Lower lobe of right lung (tissue), 2 donors: ENCODE data around the gene IFITM5. TPM values are rescaled to one million over a fixed set of nuclear protein-coding genes. Genes with fewer than 3 reads are reported as not detected.

Experiments used
- ATAC-seq, 2 donors: fragments of 200-7000 bp; cut with Tn5 transposase; one replicate each; pipeline ENCODE4 v1.9.1; 2020 to 2022; ENCODE audit warnings: mild to moderate bottlenecking in 2 of 2, moderate library complexity in 2 of 2
- DNase-seq: peaks from one replicate; pipeline ENCODE4 v3.0.0-alpha.2; 2020
- H3K27ac ChIP-seq: fragments of 200-600 bp; one replicate; pipeline ENCODE4 v1.8.0; 2022
- H3K27me3 ChIP-seq: fragments of 200-600 bp; one replicate; pipeline ENCODE4 v1.8.0; 2022; ENCODE audit warnings: low read depth
- H3K36me3 ChIP-seq: fragments of 200-600 bp; one replicate; pipeline ENCODE4 v1.8.0; 2022; ENCODE audit warnings: mild to moderate bottlenecking
- H3K4me1 ChIP-seq: fragments of 200-600 bp; one replicate; pipeline ENCODE4 v1.8.0; 2022
- H3K4me3 ChIP-seq: fragments of 200-600 bp; one replicate; pipeline ENCODE4 v1.8.0; 2022; ENCODE audit warnings: mild to moderate bottlenecking
- H3K9me3 ChIP-seq: fragments of 200-600 bp; one replicate; pipeline ENCODE4 v1.8.0; 2022
- CTCF ChIP-seq: fragments of 200-600 bp; IDR thresholded peaks from one replicate; pipeline ENCODE4 v1.8.0; 2022; ENCODE audit warnings: antibody characterized with exemption, mild to moderate bottlenecking
- intact Hi-C: fragments of 100-400 bp; cut with DNase I; formaldehyde crosslinking; loops from one replicate; pipeline ENCODE4 v1.11.0; 2022
- total RNA-seq: library from RNA; stranded (reverse); fragmentation: NEBNext Ultra II Directional; extraction: Animal tissue kit (Norgen Biotek cat#: 25700); gene quantifications from one replicate; pipeline ENCODE4 v1.2.1, GENCODE V29; 2021
- donor health status: DM: no; HTN: yes; CAD: no; lungs with severe emphysema.

Gene IFITM5
- total RNA-seq, 1 donor from 2014 or later, result not detected

GRCh38 chr11:306645-307371 is 7.5 kb upstream of the IFITM5 start:
- ATAC-seq, result no peak
- Histone ChIP-seq H3K27me3 (no peaks in the 10 kb centered on the region), H3K4me3 (no peak overlapping the region), H3K36me3 (no peaks in the 10 kb centered on the region), H3K4me1 (peaks cover 35% of the 10 kb centered on the region), H3K27ac (peak overlapping the region; percentile 88), H3K9me3 (no peaks in the 10 kb centered on the region)
- peak; percentile 44 for DNase-seq
- no peak for TF ChIP-seq CTCF
- intact Hi-C loops, result loop anchor here (10.0 kb wide), 1 partner anchor 48 kb away; no protein-coding TSS in a partner anchor

- peaks cover 33% of the 10 kb centered on the region for H3K4me1 ChIP-seq
- no peak for TF ChIP-seq CTCF
- H3K27me3 ChIP-seq, result peaks cover 5% of the 10 kb centered on the region
- no peaks in the 10 kb centered on the region for H3K9me3 ChIP-seq
- intact Hi-C loops, result loop anchor here (10.0 kb wide), 1 partner anchor 49 kb away; no protein-coding TSS in a partner anchor
- no peaks in the 10 kb centered on the region for H3K36me3 ChIP-seq
- DNase-seq (no peak), ATAC-seq (no peak)
- no peak overlapping the region for H3K4me3 ChIP-seq
- H3K27ac ChIP-seq, result peak overlapping the region; percentile 88
Measured at GRCh38 chr11:305844-306211, 6.5 kb upstream of the IFITM5 start.

- Histone ChIP-seq H3K36me3 (no peaks in the 10 kb centered on the region), H3K4me3 (no peak overlapping the region), H3K4me1 (peaks cover 36% of the 10 kb centered on the region), H3K27ac (peak overlapping the region; percentile 88), H3K9me3 (no peaks in the 10 kb centered on the region), H3K27me3 (peaks cover 12% of the 10 kb centered on the region)
- peak; percentile 70 for DNase-seq
- peak; percentile 73 for TF ChIP-seq CTCF
- intact Hi-C loops, result loop anchor here (10.0 kb wide), 1 partner anchor 50 kb away; no protein-coding TSS in a partner anchor
- ATAC-seq, result no peak
Measured at GRCh38 chr11:304915-305843, 5.9 kb upstream of the IFITM5 start.

- H3K9me3 ChIP-seq, result no peaks in the 10 kb centered on the region
Measured at GRCh38 chr11:304061-304506, 4.8 kb upstream of the IFITM5 start.

More at GRCh38 chr11:304061-304506, 4.8 kb upstream of the IFITM5 start:
- Histone ChIP-seq H3K4me1 (peaks cover 31% of the 10 kb centered on the region), H3K27ac (no peak overlapping the region), H3K4me3 (no peak overlapping the region), H3K36me3 (no peaks in the 10 kb centered on the region), H3K27me3 (peaks cover 23% of the 10 kb centered on the region)
- TF ChIP-seq CTCF, result no peak
- DNase-seq, result peak; percentile 48
- no peak for ATAC-seq
- intact Hi-C loops, result loop anchor here (10.0 kb wide), 1 partner anchor 51 kb away; no protein-coding TSS in a partner anchor
